Measurements from ENCODE around the gene KRTAP2-3.
"Not testable (repeated sequence)": the region's sequence is repeated elsewhere in the genome, so short reads cannot be mapped to it uniquely, and the experiment has no call there.

The KRTAP2-3 gene, protein sequence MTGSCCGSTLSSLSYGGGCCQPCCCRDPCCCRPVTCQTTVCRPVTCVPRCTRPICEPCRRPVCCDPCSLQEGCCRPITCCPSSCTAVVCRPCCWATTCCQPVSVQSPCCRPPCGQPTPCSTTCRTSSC

DNA sequence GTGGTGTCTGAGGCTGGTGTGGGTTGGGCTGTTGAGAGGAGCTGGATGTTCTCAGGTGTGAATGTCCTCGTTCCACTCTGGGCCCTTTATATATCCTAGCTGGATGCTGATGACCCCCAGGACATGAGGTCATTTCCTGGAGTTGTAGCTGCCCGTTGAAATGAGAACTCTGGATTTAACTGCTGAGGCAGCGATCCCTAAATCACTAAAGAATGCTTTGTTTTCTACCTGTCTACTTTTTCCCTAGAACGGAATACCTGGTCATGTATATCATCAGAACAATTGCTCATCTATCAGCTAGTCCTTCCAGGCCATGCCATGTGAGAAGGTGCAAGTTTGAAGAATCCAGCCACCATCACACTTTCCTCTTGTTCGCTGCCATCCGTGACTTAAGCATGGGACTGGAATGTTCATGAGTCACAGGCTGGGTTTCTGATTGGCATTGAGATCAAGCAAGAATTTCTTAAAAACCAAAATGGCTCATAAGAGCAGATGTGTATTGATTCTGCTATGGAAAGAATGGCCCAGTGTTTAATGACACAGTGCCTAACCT is at the start of gene KRTAP2-3:
KRTAP2-3 (minus strand) TSS at position 63 of the 553 bp plus-strand sequence. CDS start 64 bp downstream, outside the sequence.
- DNase-seq (ENCODE audit: low spot score): peak; percentile 72

DNA sequence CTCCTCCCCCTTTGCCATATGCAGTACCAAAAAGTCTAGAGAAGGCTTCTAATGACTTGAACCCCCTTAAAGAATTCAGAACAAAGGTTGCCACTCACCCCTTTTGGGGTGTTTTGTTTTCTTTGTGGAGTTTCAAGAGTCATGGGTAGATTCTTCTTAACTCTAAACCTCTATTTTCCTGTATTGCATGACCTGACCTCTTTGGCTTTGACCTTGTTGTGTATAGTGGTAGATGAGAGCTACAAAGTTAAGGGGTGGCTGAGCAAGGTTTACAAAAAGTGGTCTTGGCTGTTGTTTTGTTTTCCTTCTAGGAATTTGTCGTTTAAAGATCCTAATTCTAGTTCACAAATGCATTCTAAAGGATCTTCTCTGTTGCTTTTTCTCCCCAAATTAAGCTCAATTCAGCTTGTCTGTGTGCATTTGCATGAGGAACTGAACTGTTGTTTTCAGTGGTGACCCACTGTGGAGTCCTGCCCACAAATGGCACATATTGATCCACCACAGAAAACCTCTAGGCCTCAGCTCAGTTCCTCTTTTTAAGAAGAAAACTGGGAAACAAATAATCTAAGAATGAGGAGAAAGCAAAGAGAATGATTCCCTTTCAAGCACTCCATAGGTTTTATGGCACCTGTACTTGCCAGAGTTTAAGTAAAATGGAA is 48.9 kb upstream of the KRTAP2-3 start:
- DNase-seq (ENCODE audit: low spot score): not testable (repeated sequence)

GRCh38 chr17:41107941-41108450 is 48.1 kb upstream of the KRTAP2-3 start:
- DNase-seq (ENCODE audit: low spot score): no peak

- DNase-seq (ENCODE audit: low spot score): not testable (repeated sequence)
These were observed 45.4 kb upstream of the KRTAP2-3 start, which contains the start of gene KRTAP4-9 for GRCh38 chr17:41105347-41105746. KRTAP4-9 (plus strand) TSS chr17:41105389; CDS start chr17:41105389, 0 bp downstream.

DNA sequence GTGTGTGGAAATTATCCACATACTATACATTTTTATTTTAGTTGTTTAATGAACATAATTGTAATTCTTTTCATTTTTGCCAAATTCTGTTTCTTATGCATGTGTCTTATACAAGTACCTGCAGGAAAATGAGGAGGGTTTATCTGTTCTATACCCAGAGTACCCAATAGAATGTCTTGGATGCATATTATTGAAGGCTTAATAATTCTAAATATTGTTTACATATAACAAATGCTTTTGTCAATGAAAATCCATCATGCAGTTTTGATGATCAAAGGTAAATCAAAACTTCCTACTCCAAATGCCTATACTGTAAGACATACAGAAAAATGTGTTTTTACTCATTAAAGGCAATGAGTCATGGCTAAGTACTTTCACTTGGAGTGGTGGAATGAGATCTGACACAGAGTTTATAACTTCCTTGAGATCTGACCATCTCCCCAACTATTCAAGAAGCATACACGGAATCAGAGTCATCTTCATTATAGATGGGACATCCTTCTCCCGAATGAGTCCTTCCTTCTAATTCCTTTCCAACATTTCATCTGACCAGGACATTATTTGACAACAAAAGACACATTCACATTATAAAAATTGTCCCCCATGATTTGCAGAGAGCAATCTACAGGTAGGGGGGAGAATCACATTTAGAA is 44.6 kb upstream of the KRTAP2-3 start:
- DNase-seq (ENCODE audit: low spot score): not testable (repeated sequence)

DNA sequence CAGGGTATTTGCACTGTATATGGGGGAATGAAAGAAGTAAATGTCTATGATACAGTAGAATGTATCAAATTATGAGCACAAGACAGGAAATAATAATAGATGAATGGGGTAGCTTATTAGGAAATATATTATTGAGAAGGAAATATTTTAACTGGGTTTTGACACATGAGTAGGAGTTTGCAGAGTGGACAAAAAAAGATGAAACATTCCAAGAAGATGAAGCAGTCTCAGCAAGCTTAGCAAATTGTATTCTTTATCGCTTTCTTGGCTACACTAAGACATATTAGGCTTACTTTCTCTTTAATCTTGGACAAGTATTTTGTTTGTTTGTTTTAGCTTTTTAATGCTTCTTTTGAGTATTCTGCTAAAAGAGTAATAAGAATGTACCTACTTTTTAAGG is 44.0 kb upstream of the KRTAP2-3 start:
- DNase-seq (ENCODE audit: low spot score): no peak

DNA sequence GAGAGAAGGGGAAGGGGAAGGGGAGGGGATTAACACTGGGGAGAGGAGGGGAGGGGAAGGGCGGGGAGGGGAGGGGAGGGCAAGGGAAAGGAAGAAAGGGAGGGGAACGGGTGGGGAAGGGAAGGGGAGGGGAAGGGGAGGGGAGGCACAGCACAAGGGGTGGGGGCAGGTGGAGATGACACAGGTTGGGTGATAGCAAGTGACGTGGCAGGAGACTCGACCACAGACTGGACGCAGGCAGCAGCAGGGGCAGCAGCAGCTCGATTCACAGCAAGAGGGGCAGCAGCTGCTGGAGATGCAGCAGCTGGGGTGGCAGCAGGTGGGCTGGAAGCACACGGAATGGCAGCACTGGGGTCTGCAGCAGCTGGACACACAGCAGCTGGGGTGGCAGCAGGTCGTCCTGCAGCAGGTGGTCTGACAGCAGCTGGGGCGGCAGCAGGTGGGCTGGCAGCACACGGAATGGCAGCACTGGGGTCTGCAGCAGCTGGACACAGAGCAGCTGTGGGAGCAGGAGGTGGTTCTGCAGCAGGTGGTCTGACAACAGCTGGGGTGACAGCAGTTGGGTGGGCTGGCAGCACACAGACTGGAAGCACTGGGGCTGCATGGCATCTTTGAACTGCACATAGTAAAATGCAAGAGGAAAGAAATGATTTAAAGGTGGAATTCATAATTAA is 41.8 kb upstream of the KRTAP2-3 start, which contains the start of gene KRTAP4-16:
KRTAP4-16 (minus strand) TSS at position 624 of the 674 bp plus-strand sequence; CDS start at position 624, 0 bp downstream.
- no peak for DNase-seq (ENCODE audit: low spot score)

GRCh38 chr17:41099682-41100480 is 40.0 kb upstream of the KRTAP2-3 start:
- DNase-seq (ENCODE audit: low spot score): not testable (repeated sequence)

DNA sequence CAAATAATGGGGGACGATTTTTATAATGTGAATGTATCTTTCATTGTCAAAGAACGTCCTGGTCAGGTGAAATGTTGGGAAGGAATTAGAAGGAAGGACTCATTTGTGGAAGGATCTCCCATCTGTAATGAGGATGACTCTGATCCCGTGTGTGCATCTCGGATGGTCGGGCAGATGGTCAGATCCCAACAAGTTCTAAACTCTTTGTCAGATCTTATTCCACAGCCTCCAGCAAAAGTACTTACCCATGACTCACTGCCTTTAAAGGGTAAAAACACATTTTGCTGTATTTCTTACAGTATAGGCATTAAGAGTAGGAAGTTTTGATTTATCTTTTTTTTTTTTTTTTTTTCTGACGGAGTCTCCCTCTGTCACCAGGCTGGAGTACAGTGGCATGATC is 38.6 kb upstream of the KRTAP2-3 start:
- DNase-seq (ENCODE audit: low spot score): peak; percentile 7

GRCh38 chr17:41098042-41098441 is 38.1 kb upstream of the KRTAP2-3 start, which contains the start of gene KRTAP4-8:
KRTAP4-8 (minus strand) TSS chr17:41098142; CDS start chr17:41098084, 58 bp downstream.
- no peak for DNase-seq (ENCODE audit: low spot score)

GRCh38 chr17:41096055-41096454 is 36.1 kb upstream of the KRTAP2-3 start:
- no peak for DNase-seq (ENCODE audit: low spot score)

DNA sequence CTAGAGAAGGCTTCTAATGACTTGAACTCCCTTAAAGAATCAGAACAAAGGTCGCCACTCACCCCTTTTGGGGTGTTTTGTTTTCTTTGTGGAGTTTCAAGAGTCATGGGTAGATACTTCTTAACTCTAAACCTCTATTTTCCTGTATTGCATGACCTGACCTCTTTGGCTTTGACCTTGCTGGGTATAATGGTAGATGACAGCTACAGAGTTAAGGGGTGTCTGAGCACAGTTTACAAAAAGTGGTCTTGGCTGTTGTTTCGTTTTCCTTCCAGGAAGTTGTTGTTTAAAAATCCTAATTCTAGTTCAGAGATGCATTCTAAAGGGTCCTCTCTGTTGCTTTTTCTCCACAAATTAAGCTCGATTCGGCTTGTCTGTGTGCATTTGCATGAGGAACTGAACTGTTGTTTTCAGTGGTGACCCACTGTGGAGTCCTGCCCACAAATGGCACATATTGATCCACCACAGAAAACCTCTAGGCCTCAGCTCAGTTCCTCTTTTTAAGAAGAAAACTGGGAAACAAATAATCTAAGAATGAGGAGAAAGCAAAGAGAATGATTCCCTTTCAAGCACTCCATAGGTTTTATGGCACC is 28.9 kb upstream of the KRTAP2-3 start:
- not testable (repeated sequence) for DNase-seq (ENCODE audit: low spot score)

GRCh38 chr17:41084100-41084856 is 24.4 kb upstream of the KRTAP2-3 start, which contains the start of gene KRTAP4-7:
KRTAP4-7 (plus strand) TSS chr17:41084150; CDS start chr17:41084207, 57 bp downstream.
- not testable (repeated sequence) for DNase-seq (ENCODE audit: low spot score)

DNA sequence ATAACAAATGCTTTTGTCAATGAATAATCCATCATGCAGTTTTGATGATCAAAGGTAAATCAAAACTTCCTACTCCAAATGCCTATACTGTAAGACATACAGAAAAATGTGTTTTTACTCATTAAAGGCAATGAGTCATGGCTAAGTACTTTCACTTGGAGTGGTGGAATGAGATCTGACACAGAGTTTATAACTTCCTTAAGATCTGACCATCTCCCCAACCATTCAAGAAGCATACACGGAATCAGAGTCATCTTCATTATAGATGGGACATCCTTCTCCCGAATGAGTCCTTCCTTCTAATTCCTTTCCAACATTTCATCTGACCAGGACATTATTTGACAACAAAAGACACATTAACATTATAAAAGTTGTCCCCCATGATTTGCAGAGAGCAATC is 23.5 kb upstream of the KRTAP2-3 start:
- not testable (repeated sequence) for DNase-seq (ENCODE audit: low spot score)

DNA sequence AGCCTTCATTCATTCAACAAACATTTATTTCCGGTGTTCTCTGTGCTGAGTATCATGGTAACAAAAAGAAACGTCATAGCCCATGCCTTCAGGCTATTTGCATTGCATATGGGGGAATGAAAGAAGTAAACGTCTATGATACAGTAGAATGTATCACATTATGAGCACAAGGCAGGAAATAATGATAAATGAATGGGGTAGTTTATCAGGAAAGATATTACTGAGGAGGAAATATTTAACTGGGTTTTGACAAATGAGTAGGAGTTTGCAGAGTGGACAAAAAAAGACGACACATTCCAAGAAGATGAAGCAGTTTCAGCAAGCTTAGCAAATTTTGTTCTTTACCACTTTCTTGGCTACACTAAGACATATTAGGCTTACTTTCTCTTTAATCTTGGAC is 22.7 kb upstream of the KRTAP2-3 start:
- DNase-seq (ENCODE audit: low spot score): no peak

- no peak for DNase-seq (ENCODE audit: low spot score)
These were observed 16.9 kb upstream of the KRTAP2-3 start for GRCh38 chr17:41076788-41077187.

GRCh38 chr17:41073676-41074075 is 13.8 kb upstream of the KRTAP2-3 start:
- no peak for DNase-seq (ENCODE audit: low spot score)

DNA sequence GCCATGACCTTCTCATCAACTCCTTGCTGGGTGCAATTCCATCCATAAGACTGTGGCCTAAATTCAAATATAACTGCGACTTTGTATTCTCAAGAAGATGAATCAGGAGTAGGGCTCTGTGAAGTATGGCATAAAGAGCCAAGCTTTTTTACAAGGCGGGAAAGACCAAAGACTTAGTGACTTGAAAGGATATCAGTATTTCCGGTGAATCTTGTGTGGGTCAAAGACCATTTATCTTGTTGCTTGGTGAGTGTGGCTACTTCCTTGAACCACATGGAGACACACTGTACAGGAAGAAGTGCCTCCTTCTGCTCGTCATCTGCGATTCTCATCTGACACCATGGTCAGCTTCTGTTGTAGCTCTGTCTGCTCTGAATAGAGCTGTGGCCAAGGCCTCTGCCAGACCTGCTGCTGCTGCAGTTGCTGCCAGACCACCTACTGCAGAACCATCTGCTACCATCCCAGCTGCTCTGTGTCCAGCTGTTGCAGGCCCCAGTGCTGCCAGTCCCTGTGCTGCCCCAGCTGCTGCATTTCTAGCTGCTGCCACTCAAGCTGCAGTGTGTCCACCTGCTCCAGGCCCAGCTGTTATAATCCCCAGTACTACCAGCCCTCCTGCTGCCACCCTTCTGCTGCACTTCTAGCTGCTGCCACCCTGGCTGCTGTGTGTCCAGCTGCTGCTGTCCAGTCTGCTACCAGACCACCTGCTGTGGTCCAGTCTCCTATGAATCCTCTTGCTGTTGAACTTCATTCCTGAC is 11.9 kb upstream of the KRTAP2-3 start:
- DNase-seq (ENCODE audit: low spot score): no peak

DNA sequence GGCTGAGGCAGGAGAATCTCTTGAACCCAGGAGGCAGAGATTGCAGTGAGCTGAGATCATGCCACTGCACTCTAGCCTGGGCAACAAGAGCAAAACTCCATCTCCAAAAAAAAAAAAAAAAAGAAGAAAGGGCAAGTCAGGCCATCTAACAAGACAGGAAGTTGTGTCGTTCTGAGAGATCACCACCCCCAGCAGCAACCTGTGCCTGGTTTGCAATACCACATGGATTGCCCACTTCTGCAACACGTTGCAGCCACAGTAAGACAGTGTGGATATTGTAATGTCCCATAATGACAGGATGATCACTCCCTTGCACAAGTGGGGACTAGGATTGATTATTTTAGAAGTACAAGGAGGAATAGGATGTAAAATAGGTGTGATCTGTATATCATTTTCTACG is 9.1 kb upstream of the KRTAP2-3 start:
- no peak for DNase-seq (ENCODE audit: low spot score)

All from hepatic stellate cell (primary cell).